Erythroblast (primary cell): ENCODE results near the gene SELENOI.

Experiments used
- GATA1 ChIP-seq: IDR thresholded peaks from 2 replicates; pipeline ENCODE4 v1.6.1; 2011; ENCODE audit warnings: low read depth, mild to moderate bottlenecking, control low read depth, low read length, moderate library complexity
- POLR2A ChIP-seq: IDR thresholded peaks from 2 replicates; pipeline ENCODE4 v1.6.1; 2011; ENCODE audit warnings: mild to moderate bottlenecking, low read length

- no peak for TF ChIP-seq POLR2A
- TF ChIP-seq GATA1: no peak
Observed at GRCh38 chr2:26409785-26410184, 63.8 kb downstream of the SELENOI start.
